ENCODE data around the gene ACOT7.

DNA sequence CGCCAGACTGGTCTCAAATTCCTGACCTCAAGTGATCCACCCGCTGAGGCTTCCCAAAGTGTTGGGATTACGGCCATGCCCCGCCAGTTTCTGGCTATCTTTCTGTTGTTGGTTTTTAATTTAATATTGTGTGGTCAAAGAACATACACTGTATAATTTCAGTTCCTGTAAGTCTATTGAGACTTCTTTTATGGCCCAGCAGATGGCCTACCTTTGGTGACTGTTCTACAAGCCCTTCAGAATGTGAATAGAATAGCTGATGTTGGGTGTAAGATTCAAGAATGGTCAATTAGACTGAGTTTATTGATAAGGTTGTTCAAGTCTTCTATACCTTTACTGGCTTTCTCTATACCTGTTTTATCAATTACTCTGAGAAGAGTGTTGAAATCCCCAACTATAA is 15.5 kb upstream of the ACOT7 start:
- TF ChIP-seq, protein P1, sequence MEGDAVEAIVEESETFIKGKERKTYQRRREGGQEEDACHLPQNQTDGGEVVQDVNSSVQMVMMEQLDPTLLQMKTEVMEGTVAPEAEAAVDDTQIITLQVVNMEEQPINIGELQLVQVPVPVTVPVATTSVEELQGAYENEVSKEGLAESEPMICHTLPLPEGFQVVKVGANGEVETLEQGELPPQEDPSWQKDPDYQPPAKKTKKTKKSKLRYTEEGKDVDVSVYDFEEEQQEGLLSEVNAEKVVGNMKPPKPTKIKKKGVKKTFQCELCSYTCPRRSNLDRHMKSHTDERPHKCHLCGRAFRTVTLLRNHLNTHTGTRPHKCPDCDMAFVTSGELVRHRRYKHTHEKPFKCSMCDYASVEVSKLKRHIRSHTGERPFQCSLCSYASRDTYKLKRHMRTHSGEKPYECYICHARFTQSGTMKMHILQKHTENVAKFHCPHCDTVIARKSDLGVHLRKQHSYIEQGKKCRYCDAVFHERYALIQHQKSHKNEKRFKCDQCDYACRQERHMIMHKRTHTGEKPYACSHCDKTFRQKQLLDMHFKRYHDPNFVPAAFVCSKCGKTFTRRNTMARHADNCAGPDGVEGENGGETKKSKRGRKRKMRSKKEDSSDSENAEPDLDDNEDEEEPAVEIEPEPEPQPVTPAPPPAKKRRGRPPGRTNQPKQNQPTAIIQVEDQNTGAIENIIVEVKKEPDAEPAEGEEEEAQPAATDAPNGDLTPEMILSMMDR (IDR thresholded peaks at IDR 0.05 in 8 of 11, conservative IDR thresholded peaks at IDR 0.05 in 3 of 11), result no peak
- TF ChIP-seq POLR2AphosphoS5 (IDR thresholded peaks at IDR 0.05) (no peak), POLR2A (IDR thresholded peaks at IDR 0.05) (no peak)
